Right lung (tissue), 5 donors: ENCODE results near the gene E2F2. TPM values are rescaled to one million over a fixed set of nuclear protein-coding genes. Genes with fewer than 3 reads are reported as not detected.

ENCODE experiments used
- DNase-seq, 2 donors: peaks; one replicate each; pipeline ENCODE4 v3.0.0-alpha.2; 2013
- polyA plus RNA-seq, 5 donors: library from polyadenylated mRNA; unstranded; fragments of 120-200 nt; gene quantifications; one replicate each; pipeline versions ENCODE4 v1.2.1 to v1.2.3, GENCODE V29; 2013; ENCODE audit warnings: inconsistent platforms in 1 of 5, low replicate concordance in 1 of 5; ENCODE audit not compliant: insufficient read length in 5 of 5, insufficient read depth in 1 of 5

The E2F2 gene
- polyA plus RNA-seq, 5 donors: 3.2 to 5.5 (median 3.7) TPM

GRCh38 chr1:23462766-23463165 is 68.3 kb downstream of the E2F2 start:
- DNase-seq: no peak

- no peak for DNase-seq
Observed at GRCh38 chr1:23461050-23461449, 70.0 kb downstream of the E2F2 start.

- DNase-seq: no peak
Observed at GRCh38 chr1:23460519-23460918, 70.5 kb downstream of the E2F2 start.

- DNase-seq: no peak
Observed at GRCh38 chr1:23459338-23459757, 71.7 kb downstream of the E2F2 start.

Other genes starting within 250 kb of the E2F2 start
- gene HNRNPR, start 186.9 kb downstream of the E2F2 start, polyA plus RNA-seq: 100 to 1,000 TPM; 212 to 283 (median 233) TPM
- gene ZNF436, start 161.4 kb downstream of the E2F2 start, polyA plus RNA-seq: 10 to 100 TPM; 24.8 to 41.7 (median 34.9) TPM
- 10 to 100 TPM; 15.2 to 39.8 (median 28.2) TPM for gene TCEA3, start 106.5 kb downstream of the E2F2 start, polyA plus RNA-seq
- gene ASAP3, start 47.1 kb downstream of the E2F2 start, polyA plus RNA-seq: 10 to 100 TPM; 37.7 to 47.9 (median 43.1) TPM
- gene ID3, start 28.3 kb upstream of the E2F2 start, polyA plus RNA-seq: 100 to 1,000 TPM; 156 to 210 (median 168) TPM
- 1,000 to 10,000 TPM; 2,753 to 3,538 (median 2,785) TPM for gene RPL11, start 160.6 kb upstream of the E2F2 start, polyA plus RNA-seq
- gene ELOA, start 212.2 kb upstream of the E2F2 start, polyA plus RNA-seq: 10 to 100 TPM; 39.1 to 45.6 (median 40.7) TPM
- 10 to 100 TPM; 52.7 to 70.2 (median 60.2) TPM for gene PITHD1, start 247.2 kb upstream of the E2F2 start, polyA plus RNA-seq